ENCODE results near the gene PYGB.
"Not testable (repeated sequence)": the region's sequence is repeated elsewhere in the genome, so short reads cannot be mapped to it uniquely, and the experiment has no call there.

Gene PYGB

DNA sequence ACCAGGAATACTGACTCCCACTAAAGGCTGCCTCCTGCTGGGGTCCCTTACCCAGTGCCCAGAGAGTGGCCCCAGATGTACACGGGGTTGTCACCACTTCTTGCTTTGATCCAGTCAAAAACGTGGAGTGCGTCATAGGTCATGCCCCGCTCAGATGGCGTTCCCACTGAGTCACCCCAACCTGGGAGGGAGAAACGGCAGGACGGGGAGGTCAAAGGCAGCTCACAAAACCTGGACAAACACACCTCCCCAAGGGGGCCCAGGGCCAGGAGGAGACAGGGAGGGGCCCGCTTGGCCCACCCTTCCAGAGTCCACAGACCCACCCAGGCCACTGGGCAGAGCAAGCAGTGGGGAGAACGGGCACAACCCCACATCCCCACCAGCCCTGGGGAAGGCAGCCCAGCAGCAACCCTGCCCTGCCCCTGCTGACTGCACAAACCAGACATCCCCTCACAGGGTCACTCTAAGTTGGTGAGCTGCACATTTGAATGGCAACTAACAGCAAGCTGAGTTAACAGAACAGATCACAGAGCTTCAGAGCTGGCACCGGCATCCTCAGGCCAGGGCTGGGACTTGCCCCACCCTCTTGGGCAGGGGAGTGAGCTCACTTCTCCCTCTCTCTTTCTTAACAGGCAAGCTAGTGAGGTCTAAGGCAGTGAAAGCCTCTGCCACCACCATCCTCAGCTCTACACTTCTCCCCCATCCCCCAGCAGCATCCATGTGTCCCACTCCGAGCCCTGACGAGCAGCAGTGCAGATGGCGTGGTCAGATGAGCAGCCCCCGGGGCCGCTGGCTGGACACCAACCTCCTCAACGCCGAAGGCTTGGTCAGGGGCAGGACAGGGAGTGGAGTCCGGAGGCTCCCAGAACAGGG is 61.7 kb downstream of the PYGB start:
- no peak for DNase-seq (ENCODE audit: low spot score)
- TF ChIP-seq, protein P1, sequence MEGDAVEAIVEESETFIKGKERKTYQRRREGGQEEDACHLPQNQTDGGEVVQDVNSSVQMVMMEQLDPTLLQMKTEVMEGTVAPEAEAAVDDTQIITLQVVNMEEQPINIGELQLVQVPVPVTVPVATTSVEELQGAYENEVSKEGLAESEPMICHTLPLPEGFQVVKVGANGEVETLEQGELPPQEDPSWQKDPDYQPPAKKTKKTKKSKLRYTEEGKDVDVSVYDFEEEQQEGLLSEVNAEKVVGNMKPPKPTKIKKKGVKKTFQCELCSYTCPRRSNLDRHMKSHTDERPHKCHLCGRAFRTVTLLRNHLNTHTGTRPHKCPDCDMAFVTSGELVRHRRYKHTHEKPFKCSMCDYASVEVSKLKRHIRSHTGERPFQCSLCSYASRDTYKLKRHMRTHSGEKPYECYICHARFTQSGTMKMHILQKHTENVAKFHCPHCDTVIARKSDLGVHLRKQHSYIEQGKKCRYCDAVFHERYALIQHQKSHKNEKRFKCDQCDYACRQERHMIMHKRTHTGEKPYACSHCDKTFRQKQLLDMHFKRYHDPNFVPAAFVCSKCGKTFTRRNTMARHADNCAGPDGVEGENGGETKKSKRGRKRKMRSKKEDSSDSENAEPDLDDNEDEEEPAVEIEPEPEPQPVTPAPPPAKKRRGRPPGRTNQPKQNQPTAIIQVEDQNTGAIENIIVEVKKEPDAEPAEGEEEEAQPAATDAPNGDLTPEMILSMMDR (IDR thresholded peaks at IDR 0.05; ENCODE audit: extremely low read depth, missing control alignments): no peak

DNA sequence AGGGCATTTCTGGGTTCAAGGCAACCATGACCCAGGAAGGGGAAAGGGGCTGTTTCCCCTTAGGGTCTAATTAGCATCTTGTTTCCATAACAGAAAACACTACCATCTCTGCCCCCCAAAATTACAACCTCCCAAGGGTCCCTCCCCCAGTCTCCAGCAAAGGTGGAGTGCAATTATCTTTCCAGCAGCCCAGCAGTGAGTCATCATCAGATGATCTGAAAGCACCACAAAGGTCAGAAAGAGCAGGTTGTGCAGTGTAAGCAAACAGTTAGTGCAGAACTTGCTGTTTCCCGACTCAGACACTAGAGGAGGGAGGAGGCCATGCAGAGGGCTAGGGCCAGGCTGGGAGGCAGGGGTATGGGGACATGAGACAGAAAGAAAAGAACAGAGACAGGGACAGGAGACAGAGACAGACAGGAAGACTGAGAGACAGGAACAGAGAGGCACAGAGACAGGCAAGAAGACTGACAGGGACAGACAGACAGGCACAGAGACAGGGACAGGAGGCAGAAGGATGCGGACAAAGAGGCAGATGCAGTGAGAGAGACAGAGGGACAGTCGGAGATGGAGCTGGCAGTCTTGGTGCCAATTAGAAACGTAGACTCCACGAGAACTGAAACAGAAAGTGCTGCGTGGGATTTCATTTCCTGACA is 62.5 kb downstream of the PYGB start:
- TF ChIP-seq, protein P1 (IDR thresholded peaks at IDR 0.05; ENCODE audit: extremely low read depth, missing control alignments): peak; percentile 67
- DNase-seq (ENCODE audit: low spot score): peak; percentile 88

DNA sequence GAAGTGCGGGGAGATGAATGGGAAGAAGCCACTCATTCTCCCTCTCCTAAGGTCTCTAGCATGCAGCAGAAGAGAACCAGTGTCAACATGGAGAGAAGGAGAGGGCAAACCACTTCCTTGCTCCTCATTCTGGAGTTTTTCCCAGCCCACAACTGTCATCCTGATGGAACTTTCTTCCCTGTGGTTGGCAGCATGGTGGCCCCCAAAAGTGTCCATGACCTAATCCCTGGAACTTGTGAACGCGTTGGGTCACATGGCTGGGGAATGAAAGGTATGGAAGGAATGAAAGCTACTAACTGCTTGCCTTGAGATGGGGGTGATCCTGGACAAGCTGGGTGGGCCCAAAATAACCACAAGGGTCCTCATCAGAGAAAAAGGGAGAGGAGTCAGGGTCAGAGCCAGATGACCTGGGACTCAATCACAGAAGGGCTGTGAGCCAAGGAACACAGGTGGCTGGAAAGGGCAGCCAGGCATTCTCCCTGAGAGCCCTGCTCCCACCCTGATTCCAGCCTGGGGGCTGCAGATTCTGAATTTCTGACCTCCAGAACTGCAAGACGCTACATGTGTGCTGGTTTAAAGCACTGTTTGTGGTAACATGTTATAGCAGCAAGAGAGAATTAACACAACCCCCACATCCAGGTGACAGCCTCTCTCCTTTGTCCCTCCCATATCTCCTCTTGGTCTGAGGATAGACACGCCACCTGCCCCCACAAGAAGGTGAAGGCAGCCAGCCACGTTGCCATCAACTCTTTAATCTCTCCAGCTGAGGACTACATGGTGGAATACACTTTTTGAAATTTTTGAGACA is 63.2 kb downstream of the PYGB start:
- no peak for DNase-seq (ENCODE audit: low spot score)
- TF ChIP-seq, protein P1 (IDR thresholded peaks at IDR 0.05; ENCODE audit: extremely low read depth, missing control alignments): no peak

DNA sequence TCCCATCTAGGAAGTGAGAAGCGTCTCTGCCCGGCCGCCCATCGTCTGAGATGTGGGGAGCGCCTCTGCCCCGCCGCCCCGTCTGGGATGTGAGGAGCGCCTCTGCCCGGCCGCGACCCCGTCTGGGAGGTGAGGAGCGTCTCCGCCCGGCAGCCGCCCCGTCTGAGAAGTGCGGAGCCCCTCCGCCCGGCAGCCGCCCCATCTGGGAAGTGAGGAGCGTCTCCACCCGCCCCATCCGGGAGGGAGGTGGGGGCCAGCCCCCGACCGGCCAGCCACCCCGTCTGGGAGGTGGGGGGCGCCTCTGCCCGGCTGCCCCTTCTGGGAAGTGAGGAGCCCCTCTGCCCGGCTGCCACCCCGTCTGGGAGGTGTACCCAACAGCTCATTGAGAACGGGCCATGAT is 64.8 kb downstream of the PYGB start:
- not testable (repeated sequence) for DNase-seq (ENCODE audit: low spot score)

DNA sequence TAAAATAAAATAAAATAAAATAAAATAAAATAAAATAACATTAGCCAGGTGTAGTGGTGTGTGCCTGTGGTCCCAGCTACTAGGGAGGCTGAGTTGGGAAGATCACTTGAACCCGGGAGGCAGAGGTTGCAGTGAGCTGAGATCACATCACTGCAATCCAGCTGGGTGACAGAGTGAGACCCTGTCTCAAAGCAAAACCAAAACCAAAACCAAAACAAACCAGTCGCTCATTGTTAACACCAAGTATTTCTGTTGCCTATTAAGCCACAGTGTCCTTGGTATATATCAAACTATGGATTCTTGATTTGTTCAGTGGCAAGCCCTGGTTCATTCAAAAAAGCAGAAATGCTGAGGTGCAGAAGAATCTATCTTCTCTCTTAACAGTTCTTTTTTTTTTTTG is 65.7 kb downstream of the PYGB start:
- no peak for DNase-seq (ENCODE audit: low spot score)
- TF ChIP-seq, protein P1 (IDR thresholded peaks at IDR 0.05; ENCODE audit: extremely low read depth, missing control alignments): no peak

DNA sequence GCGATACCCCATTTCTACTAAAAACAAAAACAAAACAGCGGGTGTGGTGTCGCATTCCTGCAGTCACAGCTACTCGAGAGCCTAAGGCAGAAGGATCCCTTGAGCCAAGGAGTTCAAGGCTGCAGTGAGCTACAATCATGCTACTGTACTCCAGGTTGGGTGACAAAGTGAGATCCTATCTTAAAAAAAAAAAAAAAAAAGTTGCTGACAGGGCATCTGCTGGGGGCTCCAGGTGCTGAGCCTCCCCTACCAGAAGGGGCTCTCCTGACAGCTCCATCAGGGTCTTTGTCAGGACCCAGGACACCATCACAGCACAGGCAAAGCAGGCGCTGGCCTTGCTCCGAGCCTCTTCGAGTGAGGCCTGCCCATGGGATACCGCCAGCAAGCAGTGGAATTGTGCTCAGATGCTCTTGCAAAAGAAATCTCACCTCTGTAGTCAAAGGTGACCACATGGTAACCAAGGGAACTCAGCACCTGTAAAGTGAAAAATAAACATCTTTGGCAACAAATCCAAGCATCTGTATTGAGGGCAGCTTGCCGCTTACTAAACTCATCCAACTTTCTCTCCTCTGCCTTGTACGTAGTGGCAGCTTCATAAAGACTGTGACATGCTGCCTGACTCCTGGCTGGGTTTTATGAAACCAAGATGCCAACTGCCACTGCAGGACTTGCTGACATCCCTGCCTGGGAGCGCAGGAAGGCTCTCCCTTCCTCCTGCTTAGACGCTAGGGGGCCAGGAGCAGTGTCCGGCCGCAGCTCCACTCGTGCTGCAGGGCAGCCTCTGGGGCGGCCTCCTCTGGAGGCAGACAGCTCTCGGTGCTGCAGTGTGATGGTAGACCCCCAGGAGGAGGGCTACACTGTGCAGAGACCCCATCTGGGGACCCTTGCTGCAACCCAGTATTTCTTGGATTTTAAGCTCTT is 66.9 kb downstream of the PYGB start:
- TF ChIP-seq, protein P1 (IDR thresholded peaks at IDR 0.05; ENCODE audit: extremely low read depth, missing control alignments): no peak
- no peak for DNase-seq (ENCODE audit: low spot score)
